ENCODE measurements around the gene RFT1.

The RFT1 gene

DNA sequence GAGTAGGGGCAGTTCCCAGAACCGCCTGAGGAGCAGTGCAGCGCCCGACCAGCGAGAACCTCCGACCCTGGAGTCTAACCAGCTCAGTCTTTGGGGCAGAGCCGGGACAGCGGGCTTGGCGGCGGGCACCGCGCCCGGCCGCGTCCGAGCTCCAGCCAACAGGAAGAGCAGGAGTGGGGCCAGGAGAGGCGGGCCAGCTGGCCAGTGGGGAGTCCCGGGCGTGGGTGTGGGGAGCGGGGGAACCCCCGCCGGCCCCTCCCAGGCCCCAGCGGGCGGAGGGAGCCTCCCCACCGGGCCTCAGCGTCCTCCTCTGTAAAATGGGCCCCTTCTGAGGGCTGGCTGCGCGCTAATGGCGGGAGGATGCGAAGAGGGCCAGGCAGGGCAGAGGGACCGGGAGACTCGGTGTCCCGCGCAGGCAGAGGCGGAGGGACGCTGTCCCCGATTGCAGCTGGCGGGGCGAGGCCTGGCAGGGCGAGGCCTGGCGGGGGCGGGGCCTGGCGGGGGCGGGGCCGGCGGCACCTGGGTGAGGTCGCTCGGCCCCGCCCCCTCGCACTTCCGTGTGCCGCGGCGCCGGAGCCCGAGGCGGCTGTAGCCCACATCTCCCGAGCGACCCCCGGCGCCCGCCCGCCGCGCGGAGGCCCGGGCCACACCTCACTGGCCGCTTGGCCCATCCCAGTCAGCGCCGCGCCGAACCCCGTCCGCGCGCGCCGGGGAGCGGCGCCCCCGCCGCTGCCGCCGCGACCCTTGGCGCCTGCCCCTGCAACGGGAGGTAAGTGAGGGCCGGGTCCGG, 30.6 kb upstream of the RFT1 start, which contains the start of gene PRKCD:
TSS of gene PRKCD (plus strand) at position 550 of the 790 bp plus-strand sequence. CDS start 17,214 bp downstream, outside the sequence.
- Histone ChIP-seq H3K4me1 (ENCODE audit: control insufficient read depth, insufficient read depth, low read length) (peaks cover 71% of the 10 kb centered on the region), H3K36me3 (ENCODE audit: control insufficient read depth, insufficient read depth, low read length) (peaks cover 3% of the 10 kb centered on the region), H3K9me3 (ENCODE audit: control insufficient read depth, low read length) (no peaks in the 10 kb centered on the region), H3K9ac (ENCODE audit: low read length) (peak within 1 kb of the TSS; percentile 82), H3K4me3 (ENCODE audit: low read length) (peak within 1 kb of the TSS; percentile 95), H3K27me3 (ENCODE audit: control insufficient read depth, insufficient read depth, low read length) (no peaks in the 10 kb centered on the region)

DNA sequence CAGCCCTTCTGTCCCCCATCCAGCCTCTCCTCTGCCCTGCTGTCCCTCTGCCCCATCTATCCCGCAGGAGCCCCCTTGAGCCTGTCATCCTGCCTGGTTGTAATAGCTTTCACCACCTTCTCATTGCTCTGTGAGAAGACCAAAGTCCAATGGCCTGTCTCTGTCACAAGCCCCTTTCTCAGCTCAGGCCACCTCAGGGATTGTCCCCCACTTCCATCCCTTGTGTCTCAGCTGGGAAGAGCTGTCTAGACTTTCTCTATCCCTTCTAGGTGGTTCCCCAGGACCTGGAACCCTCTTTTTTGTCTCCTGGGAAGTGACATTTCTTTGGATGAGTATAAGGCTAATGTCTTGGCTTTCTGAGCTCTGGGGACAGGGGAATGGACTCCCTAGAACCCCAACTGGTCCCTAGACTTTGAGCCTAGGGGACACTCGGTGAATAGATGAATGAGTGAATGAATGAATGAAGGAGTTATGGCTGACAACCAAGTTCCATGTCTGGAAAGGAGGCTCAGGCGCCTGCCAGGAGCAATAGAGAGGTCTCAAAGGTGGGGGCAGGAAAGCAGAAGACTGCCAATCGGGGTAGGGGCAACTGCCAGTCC, 29.9 kb upstream of the RFT1 start:
- Histone ChIP-seq H3K36me3 (ENCODE audit: control insufficient read depth, insufficient read depth, low read length) (peaks cover 3% of the 10 kb centered on the region), H3K4me3 (ENCODE audit: low read length) (peak overlapping the region; percentile 6), H3K9ac (ENCODE audit: low read length) (peak overlapping the region; percentile 22), H3K27me3 (ENCODE audit: control insufficient read depth, insufficient read depth, low read length) (no peaks in the 10 kb centered on the region), H3K4me1 (ENCODE audit: control insufficient read depth, insufficient read depth, low read length) (peaks cover 71% of the 10 kb centered on the region), H3K9me3 (ENCODE audit: control insufficient read depth, low read length) (no peaks in the 10 kb centered on the region)

DNA sequence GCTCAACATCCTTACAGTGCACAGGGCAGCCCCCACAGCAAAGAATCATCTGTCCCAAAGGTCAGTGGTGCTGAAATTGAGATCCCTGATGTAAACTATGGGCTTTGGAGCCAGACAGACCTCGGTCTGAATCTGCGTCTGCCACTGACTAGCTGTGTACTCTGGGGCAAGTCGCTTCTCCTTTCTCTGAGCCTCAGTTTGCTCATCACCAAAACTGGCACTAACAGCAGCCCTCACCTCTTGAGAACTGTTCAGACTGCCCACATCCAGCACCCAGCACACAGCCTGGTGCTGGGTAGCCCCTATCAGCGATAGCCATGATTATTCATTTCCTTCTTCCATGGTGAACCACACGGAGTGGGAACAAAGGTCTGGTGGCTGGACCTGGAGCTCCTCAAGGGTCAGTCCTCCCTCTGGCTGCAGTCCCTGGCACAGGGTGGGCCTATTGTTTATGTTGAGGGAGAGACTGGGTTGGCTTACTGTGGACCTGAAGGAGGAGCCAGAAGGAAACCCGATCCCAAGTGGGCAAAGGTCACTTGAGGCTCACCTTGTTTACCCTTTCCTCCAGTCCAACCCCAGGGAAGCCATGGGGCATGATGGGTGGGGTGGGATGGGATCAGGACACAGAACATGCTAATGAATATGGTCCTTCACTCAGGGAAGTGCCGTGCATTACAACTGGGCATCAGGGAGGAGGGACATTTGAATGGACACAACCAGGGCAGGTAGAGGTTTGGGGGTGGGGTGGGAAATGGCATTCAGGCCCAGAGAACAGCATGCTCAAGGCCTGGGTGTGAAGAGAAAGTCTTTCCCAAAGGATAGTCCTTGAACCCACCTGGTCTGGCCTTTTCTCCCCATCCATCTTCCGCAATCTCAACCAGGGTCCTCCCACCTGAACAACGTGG, 29.2 kb upstream of the RFT1 start:
- H3K27me3 ChIP-seq (ENCODE audit: control insufficient read depth, insufficient read depth, low read length) = peaks cover 3% of the 10 kb centered on the region
- no peak overlapping the region for H3K4me3 ChIP-seq (ENCODE audit: low read length)
- H3K9ac ChIP-seq (ENCODE audit: low read length) = peak overlapping the region; percentile 22
- no peaks in the 10 kb centered on the region for H3K9me3 ChIP-seq (ENCODE audit: control insufficient read depth, low read length)
- peaks cover 71% of the 10 kb centered on the region for H3K4me1 ChIP-seq (ENCODE audit: control insufficient read depth, insufficient read depth, low read length)
- H3K36me3 ChIP-seq (ENCODE audit: control insufficient read depth, insufficient read depth, low read length) = peaks cover 3% of the 10 kb centered on the region

DNA sequence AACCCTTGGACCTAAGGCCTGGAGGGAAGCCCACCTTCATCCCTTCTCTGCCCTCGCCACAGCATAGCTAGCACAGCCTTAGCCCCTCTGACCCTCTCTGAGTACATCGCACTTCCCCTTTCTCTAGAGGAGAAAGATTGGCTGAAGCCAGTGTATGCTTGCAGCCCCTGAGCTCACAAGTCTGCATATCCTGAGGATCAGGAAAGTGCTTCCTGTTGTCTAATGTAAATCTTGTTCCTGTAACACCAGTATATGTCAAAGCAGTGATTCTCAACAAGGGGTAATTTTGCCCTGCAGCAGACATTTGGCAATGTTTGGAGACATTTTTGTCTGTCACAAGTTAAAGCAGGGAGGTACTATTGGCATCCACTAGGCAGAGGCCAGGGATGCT, 28.5 kb upstream of the RFT1 start:
- H3K27me3 ChIP-seq (ENCODE audit: control insufficient read depth, insufficient read depth, low read length) = peaks cover 3% of the 10 kb centered on the region
- peak overlapping the region; percentile 6 for H3K9ac ChIP-seq (ENCODE audit: low read length)
- H3K4me3 ChIP-seq (ENCODE audit: low read length) = no peak overlapping the region
- peaks cover 75% of the 10 kb centered on the region for H3K4me1 ChIP-seq (ENCODE audit: control insufficient read depth, insufficient read depth, low read length)
- H3K9me3 ChIP-seq (ENCODE audit: control insufficient read depth, low read length) = no peaks in the 10 kb centered on the region
- peaks cover 3% of the 10 kb centered on the region for H3K36me3 ChIP-seq (ENCODE audit: control insufficient read depth, insufficient read depth, low read length)

DNA sequence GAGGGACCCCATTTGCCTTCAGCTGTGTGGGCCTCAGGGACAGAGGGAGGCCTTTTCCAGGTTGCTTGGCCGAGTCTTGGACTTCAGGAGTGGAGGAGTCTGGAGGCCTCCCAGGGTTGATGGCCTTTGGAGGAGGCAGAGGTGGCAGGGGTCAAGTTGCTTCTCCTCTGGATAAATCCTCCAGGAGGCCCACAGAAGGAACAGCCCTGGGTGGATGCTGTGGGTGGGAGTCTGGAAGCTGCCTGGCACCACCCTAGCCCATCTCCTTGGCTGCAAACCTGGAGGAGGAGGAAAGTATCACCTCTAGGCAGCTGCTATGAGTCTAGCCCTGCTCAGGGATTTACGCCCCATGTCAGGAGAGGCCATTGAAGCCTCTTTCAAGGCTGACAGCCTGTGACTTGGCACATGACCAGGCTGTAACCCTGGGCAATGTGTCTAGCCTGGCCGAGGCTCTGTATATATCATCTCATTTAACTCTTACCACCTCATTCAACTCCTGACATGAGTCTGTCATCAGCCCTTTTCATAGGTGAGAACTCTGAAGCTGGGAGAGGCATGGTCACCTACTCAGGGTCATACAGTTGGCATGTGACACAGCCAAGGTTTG, 27.8 kb upstream of the RFT1 start:
- Histone ChIP-seq H3K9me3 (ENCODE audit: control insufficient read depth, low read length) (no peaks in the 10 kb centered on the region), H3K4me1 (ENCODE audit: control insufficient read depth, insufficient read depth, low read length) (peaks cover 76% of the 10 kb centered on the region), H3K9ac (ENCODE audit: low read length) (no peak overlapping the region), H3K36me3 (ENCODE audit: control insufficient read depth, insufficient read depth, low read length) (peaks cover 3% of the 10 kb centered on the region), H3K4me3 (ENCODE audit: low read length) (no peak overlapping the region), H3K27me3 (ENCODE audit: control insufficient read depth, insufficient read depth, low read length) (peaks cover 3% of the 10 kb centered on the region)

DNA sequence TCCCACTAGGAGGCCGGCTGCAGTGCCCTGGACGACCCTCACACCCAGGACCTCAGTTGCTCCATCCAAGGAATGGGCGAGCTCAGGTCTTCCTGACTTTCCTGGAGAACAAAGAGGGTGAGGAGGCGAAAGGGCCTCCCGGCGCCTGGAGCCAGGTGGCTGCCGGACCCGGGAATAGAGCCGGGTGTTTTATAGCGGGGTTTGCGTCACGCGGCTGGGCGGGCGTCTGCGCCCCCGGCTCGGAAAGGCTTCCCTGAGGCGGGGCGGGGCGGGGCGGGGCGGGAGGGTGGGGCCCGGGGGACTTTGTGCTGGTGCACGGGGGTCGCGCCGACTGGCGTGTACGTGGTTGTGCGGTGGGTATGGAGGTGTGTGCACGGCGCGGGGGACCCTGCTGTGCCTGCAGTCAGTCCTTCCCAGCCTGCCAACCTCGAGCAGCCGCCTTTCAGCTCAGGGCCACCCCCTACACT, 26.2 kb upstream of the RFT1 start:
- Histone ChIP-seq H3K27me3 (ENCODE audit: control insufficient read depth, insufficient read depth, low read length) (peaks cover 3% of the 10 kb centered on the region), H3K9ac (ENCODE audit: low read length) (no peak overlapping the region), H3K36me3 (ENCODE audit: control insufficient read depth, insufficient read depth, low read length) (no peaks in the 10 kb centered on the region), H3K4me3 (ENCODE audit: low read length) (no peak overlapping the region), H3K4me1 (ENCODE audit: control insufficient read depth, insufficient read depth, low read length) (peaks cover 90% of the 10 kb centered on the region), H3K9me3 (ENCODE audit: control insufficient read depth, low read length) (no peaks in the 10 kb centered on the region)

DNA sequence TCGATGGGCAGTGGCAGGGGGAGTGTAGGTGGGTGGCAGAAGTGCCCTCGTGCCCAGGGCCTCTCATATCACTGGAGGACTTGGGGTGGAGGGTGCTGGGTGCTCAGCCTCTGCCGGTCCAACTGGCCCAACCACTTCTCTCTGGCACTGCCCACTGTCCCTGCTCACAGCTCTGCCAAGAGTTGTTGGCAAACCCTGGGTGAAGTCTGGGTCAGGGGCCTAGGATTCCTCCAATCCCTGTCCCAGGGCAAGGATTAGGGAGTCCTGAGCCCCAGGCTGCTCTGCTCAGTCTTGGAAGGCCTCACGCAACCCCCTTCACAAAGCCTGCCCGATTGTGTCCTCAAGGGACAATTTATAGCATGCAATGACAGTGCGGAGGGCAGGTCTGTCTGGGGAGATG, 25.5 kb upstream of the RFT1 start:
- Histone ChIP-seq H3K4me3 (ENCODE audit: low read length) (no peak overlapping the region), H3K9me3 (ENCODE audit: control insufficient read depth, low read length) (no peaks in the 10 kb centered on the region), H3K36me3 (ENCODE audit: control insufficient read depth, insufficient read depth, low read length) (no peaks in the 10 kb centered on the region), H3K27me3 (ENCODE audit: control insufficient read depth, insufficient read depth, low read length) (peaks cover 3% of the 10 kb centered on the region), H3K9ac (ENCODE audit: low read length) (peak overlapping the region; percentile 7), H3K4me1 (ENCODE audit: control insufficient read depth, insufficient read depth, low read length) (peaks cover 96% of the 10 kb centered on the region)

DNA sequence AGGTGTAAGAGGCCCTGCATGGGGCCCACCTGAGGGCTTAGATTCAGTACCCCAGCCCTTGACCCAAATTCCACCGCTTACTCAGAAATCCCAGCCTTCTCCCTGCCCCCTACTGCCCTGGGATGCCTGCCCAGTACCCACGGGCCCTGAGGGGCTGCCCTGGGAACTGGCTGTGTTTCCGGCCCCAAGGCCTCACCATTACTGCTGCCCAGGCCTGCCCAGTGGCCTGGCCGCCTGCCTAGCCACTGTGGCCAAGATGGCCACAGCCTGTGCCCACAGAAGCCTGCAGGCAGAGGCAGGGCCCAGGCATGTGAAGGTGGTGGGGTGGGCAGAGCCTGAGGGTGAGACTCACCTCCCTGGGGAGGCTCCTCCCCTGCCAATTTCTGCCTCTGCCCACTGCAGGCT, 24.6 kb upstream of the RFT1 start:
- H3K9ac ChIP-seq (ENCODE audit: low read length) = peak overlapping the region; percentile 13

DNA sequence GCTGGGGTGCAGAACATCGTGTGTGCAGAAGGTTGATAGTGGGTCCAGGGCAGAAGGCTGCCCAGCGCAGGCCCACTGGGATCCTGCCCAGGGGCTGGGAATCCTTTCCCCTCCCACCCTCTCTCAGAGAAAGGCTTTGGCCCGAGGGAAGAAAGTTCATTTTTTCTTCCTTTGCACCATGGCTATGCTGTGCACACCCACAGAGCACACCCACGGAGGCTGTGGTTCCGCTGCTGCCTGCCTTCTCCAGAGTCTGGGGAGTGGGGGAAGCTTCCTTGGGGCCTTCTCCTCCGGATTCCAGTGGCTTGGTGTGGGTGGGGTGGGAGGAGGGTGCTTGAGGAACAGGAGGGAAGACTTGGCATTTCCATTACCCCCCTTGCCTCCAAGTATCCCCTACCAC, 23.7 kb upstream of the RFT1 start:
- Histone ChIP-seq H3K9ac (ENCODE audit: low read length) (no peak overlapping the region), H3K36me3 (ENCODE audit: control insufficient read depth, insufficient read depth, low read length) (no peaks in the 10 kb centered on the region), H3K9me3 (ENCODE audit: control insufficient read depth, low read length) (no peaks in the 10 kb centered on the region), H3K27me3 (ENCODE audit: control insufficient read depth, insufficient read depth, low read length) (peaks cover 3% of the 10 kb centered on the region), H3K4me3 (ENCODE audit: low read length) (no peak overlapping the region), H3K4me1 (ENCODE audit: control insufficient read depth, insufficient read depth, low read length) (peaks cover 98% of the 10 kb centered on the region)

More for the DNA sequence above, 24.6 kb upstream of the RFT1 start:
- H3K4me3 ChIP-seq (ENCODE audit: low read length) = no peak overlapping the region
- H3K27me3 ChIP-seq (ENCODE audit: control insufficient read depth, insufficient read depth, low read length) = peaks cover 3% of the 10 kb centered on the region
- H3K4me1 ChIP-seq (ENCODE audit: control insufficient read depth, insufficient read depth, low read length) = peaks cover 98% of the 10 kb centered on the region
- no peaks in the 10 kb centered on the region for H3K36me3 ChIP-seq (ENCODE audit: control insufficient read depth, insufficient read depth, low read length)
- no peaks in the 10 kb centered on the region for H3K9me3 ChIP-seq (ENCODE audit: control insufficient read depth, low read length)

DNA sequence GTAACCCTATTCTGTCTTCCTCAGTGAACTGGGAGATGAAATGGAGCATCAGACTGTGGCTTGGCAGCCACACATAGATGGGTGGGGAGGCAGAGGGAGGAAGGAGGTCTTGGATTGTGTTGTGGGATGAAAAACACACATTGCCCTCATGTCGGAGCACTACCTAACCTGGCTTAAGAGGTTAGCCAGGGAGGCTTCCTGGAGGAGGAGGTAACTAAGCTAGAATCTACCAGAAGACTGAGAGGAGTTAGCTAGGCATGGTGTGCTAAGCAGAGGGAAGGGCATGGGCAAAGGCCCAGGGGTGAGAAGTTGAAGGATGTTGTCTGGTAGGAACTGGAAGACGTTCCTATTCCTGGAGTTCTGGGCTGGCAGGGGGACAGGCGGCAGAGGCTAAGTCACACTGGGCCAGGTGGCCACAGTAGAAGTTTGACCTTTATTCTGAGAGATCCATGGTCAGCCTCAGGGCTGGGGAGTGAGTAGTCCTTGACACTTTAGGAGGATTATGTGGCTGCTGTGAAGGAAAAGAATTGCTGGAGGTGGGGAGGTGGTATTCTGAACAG, 23.1 kb upstream of the RFT1 start:
- H3K4me3 ChIP-seq (ENCODE audit: low read length) = no peak overlapping the region
- no peaks in the 10 kb centered on the region for H3K9me3 ChIP-seq (ENCODE audit: control insufficient read depth, low read length)
- H3K9ac ChIP-seq (ENCODE audit: low read length) = no peak overlapping the region
- no peaks in the 10 kb centered on the region for H3K36me3 ChIP-seq (ENCODE audit: control insufficient read depth, insufficient read depth, low read length)
- H3K27me3 ChIP-seq (ENCODE audit: control insufficient read depth, insufficient read depth, low read length) = peaks cover 3% of the 10 kb centered on the region
- H3K4me1 ChIP-seq (ENCODE audit: control insufficient read depth, insufficient read depth, low read length) = peaks cover 93% of the 10 kb centered on the region

DNA sequence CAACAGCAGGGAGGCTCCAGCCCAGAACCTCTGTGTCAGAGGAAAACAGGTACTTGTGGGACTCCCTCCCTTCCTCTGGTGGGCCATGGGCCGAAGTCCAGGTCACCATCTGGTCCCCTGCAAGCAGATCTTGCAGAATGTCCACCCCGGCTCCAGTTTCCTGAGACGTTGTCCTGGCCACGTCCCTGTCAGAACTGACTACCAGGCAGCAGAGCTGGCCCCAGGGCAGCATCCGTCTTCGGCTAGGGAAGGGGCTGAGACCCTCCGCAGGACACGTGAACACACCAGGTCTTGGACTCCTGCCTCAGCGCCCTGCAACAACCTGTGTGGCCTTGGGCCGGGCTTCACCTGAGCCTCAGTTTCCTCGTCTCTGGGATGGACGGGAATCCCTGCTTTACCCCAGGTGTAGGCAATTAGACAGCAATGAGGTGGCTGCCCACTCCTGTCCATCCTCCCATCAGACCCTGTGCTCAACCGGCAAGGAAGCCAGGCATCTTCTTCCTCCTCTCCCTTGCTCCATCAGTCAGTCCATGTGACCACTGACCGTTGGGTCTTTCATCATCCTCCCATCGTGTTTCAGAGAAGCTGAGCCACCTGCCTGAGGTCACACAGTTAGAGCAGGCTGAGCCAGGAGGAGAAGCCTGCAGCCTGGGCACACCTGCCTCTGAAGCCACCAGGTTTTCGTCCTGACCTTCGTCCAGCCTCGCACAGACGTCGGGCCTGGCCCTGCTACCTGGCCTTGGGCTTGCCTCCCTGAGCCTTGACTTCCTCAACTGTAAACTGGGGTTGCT, 21.8 kb upstream of the RFT1 start:
- H3K4me1 ChIP-seq (ENCODE audit: control insufficient read depth, insufficient read depth, low read length) = peaks cover 93% of the 10 kb centered on the region
- no peak overlapping the region for H3K4me3 ChIP-seq (ENCODE audit: low read length)
- no peaks in the 10 kb centered on the region for H3K36me3 ChIP-seq (ENCODE audit: control insufficient read depth, insufficient read depth, low read length)
- H3K9ac ChIP-seq (ENCODE audit: low read length) = no peak overlapping the region
- peaks cover 3% of the 10 kb centered on the region for H3K27me3 ChIP-seq (ENCODE audit: control insufficient read depth, insufficient read depth, low read length)
- H3K9me3 ChIP-seq (ENCODE audit: control insufficient read depth, low read length) = no peaks in the 10 kb centered on the region
